NCI-H128 (cell line): Measurements from ENCODE around the gene FOXL2.

ENCODE experiments used
- DNase-seq: peaks from one replicate; lab custom pipeline; 2025; ENCODE audit not compliant: unreplicated experiment; lab: John Stamatoyannopoulos, UW

The FOXL2 gene

DNA sequence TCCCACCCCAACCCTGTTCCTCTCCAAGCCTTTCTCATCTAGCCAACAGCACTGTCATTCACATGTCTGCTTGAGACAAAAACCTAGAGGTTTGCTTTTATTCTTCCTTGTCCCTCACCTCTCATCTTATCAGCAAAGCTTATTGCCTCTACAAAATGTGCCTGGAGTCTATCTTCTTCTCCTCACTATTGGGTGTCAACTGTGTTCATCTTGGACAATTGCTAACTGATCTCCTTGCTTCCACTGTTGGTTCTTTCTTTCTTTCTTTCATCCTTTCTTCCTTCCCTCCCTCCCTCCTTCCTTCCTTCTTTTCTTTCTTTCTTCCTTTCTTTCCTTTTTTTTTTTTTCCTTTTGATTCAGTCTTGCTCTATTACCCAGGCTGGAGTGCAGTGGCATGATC lies 48.2 kb downstream of the FOXL2 start:
- DNase-seq, result no peak

DNA sequence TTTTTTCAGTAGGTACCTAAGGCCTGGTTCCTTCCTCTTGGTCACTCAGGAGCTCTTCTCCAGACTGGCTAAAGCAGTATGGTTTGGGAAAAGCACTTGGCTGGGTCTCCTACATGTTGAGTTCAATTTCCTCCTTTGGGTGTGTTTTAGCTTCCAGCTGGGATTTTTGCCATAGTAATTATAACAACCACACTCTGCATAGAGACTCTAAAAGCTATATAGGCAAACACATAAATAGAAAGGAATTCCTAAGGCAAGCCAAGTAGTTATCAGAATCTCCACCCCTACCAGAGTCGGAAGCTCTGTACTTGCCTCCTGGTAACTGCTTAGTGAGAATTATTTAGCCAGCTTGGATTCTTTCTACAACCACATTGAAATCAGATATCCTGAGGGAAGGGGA lies 48.6 kb downstream of the FOXL2 start:
- DNase-seq, result no peak
